ENCODE data around the gene ANKRD61.

- no peak for TF ChIP-seq POLR2A (IDR thresholded peaks at IDR 0.05; ENCODE audit: low read depth, low read length)
- no peak for TF ChIP-seq POLR2AphosphoS5 (IDR thresholded peaks at IDR 0.05; ENCODE audit: low read depth, low read length)
- TF ChIP-seq TAF1 (IDR thresholded peaks at IDR 0.05; ENCODE audit: borderline replicate concordance, low read depth, low read length), result no peak
Measured at GRCh38 chr7:6020371-6021286, 10.5 kb upstream of the ANKRD61 start.

Measured in GM12892 (cell line).